GM23338 (cell line): Measurements from ENCODE around the gene SLC6A3. TPM values are rescaled to one million over a fixed set of nuclear protein-coding genes. Genes with fewer than 3 reads are reported as not detected.

Experiments used
- ATAC-seq: fragments of 200-7000 bp; cut with Tn5 transposase; 3 replicates; pipeline ENCODE4 v1.9.1; 2020
- DNase-seq: peaks from one replicate; pipeline ENCODE4 v3.0.0-alpha.2; 2015; ENCODE audit warnings: low spot score
- H2AFZ ChIP-seq: fragments of 200-600 bp; sonication (generic); 2 replicates; pipeline ENCODE4 v1.8.0; 2016; ENCODE audit warnings: antibody characterized with exemption, mild to moderate bottlenecking, moderate library complexity
- H3F3A ChIP-seq: fragments of 200-600 bp; sonication (generic); replicated peaks from 2 replicates; pipeline ENCODE4 v1.8.0; 2017; ENCODE audit warnings: antibody characterized with exemption, mixed run types, low read depth
- H3K27ac ChIP-seq: fragments of 200-600 bp; sonication (generic); 2 replicates; pipeline ENCODE4 v1.6.1; 2016; ENCODE audit warnings: low read depth
- H3K27me3 ChIP-seq: fragments of 200-600 bp; sonication (generic); 2 replicates; pipeline ENCODE4 v1.8.0; 2016; ENCODE audit warnings: mild to moderate bottlenecking, mixed run types, moderate library complexity; ENCODE audit not compliant: insufficient read depth
- H3K36me3 ChIP-seq: fragments of 200-600 bp; sonication (generic); 2 replicates; pipeline ENCODE4 v1.8.0; 2016; ENCODE audit warnings: mild to moderate bottlenecking; ENCODE audit not compliant: insufficient read depth
- H3K4me1 ChIP-seq: fragments of 200-600 bp; sonication (generic); 2 replicates; pipeline ENCODE4 v1.8.0; 2016; ENCODE audit warnings: mild to moderate bottlenecking, moderate library complexity; ENCODE audit not compliant: insufficient read depth
- H3K4me2 ChIP-seq: fragments of 200-600 bp; sonication (generic); 2 replicates; pipeline ENCODE4 v1.7.1; 2017; ENCODE audit warnings: mixed run types
- H3K4me3 ChIP-seq: fragments of 200-600 bp; sonication (generic); 2 replicates; pipeline ENCODE4 v1.6.1; 2016; ENCODE audit warnings: mixed run types
- H3K79me2 ChIP-seq: fragments of 200-600 bp; sonication (generic); replicated peaks from 2 replicates; pipeline ENCODE4 v1.8.0; 2017; ENCODE audit warnings: mild to moderate bottlenecking; ENCODE audit not compliant: insufficient read depth
- H3K9me2 ChIP-seq: fragments of 200-600 bp; sonication (generic); 2 replicates; pipeline ENCODE4 v1.8.0; 2017; ENCODE audit not compliant: insufficient read depth
- H4K20me1 ChIP-seq: fragments of 200-600 bp; sonication (generic); replicated peaks from 2 replicates; pipeline ENCODE4 v1.8.0; 2017; ENCODE audit warnings: mild to moderate bottlenecking; ENCODE audit not compliant: insufficient read depth
- H3K27ac Mint-ChIP-seq: 2 replicates; pipeline ENCODE4 v1.8.0; 2020; ENCODE audit warnings: inconsistent platforms, mild to moderate bottlenecking, moderate library complexity, mixed read lengths
- H3K27me3 Mint-ChIP-seq: 3 replicates; pipeline ENCODE4 v1.8.0; 2022; ENCODE audit warnings: low read depth, mild to moderate bottlenecking, moderate library complexity, mixed read lengths, inconsistent platforms; ENCODE audit not compliant: insufficient read depth, poor library complexity
- H3K36me3 Mint-ChIP-seq: 3 replicates; pipeline ENCODE4 v1.8.0; 2021; ENCODE audit warnings: low read depth, mild to moderate bottlenecking, inconsistent platforms, moderate library complexity, mixed read lengths
- H3K4me1 Mint-ChIP-seq: 3 replicates; pipeline ENCODE4 v1.8.0; 2020; ENCODE audit warnings: mild to moderate bottlenecking, inconsistent platforms, mixed read lengths
- H3K4me3 Mint-ChIP-seq: 3 replicates; pipeline ENCODE4 v1.8.0; 2021; ENCODE audit warnings: moderate library complexity, mild to moderate bottlenecking, inconsistent platforms, mixed read lengths
- H3K9me3 Mint-ChIP-seq: 3 replicates; pipeline ENCODE4 v1.8.0; 2020; ENCODE audit warnings: moderate library complexity, mild to moderate bottlenecking, inconsistent platforms, mixed read lengths
- CREB1 ChIP-seq: fragments of 250-450 bp; sonication (Bioruptor Pico); IDR thresholded peaks from 2 replicates; pipeline ENCODE4 v1.5.0; 2020; ENCODE audit warnings: low read depth, mild to moderate bottlenecking, moderate library complexity
- EZH2 ChIP-seq: fragments of 200-600 bp; sonication (generic); IDR thresholded peaks from one replicate; pipeline ENCODE4 v1.8.0; 2017; ENCODE audit warnings: antibody characterized with exemption, mild to moderate bottlenecking, low read depth; ENCODE audit not compliant: unreplicated experiment
- EZH2phosphoT487 ChIP-seq: fragments of 200-600 bp; sonication (generic); IDR thresholded peaks from one replicate; pipeline ENCODE4 v1.8.1; 2018; ENCODE audit warnings: antibody characterized with exemption; ENCODE audit not compliant: unreplicated experiment
- JUNB ChIP-seq: IDR thresholded peaks from one replicate; pipeline ENCODE4 v1.6.1; 2016; ENCODE audit warnings: antibody characterized with exemption; ENCODE audit not compliant: unreplicated experiment
- NANOG ChIP-seq: IDR thresholded peaks from 2 replicates; pipeline ENCODE4 v1.6.1; 2016; ENCODE audit warnings: antibody characterized with exemption, borderline replicate concordance
- POLR2AphosphoS5 ChIP-seq: IDR thresholded peaks from 2 replicates; pipeline ENCODE4 v1.6.1; 2016; ENCODE audit warnings: antibody characterized with exemption, low read depth
- STAT1 ChIP-seq: IDR thresholded peaks from one replicate; pipeline ENCODE4 v1.6.1; 2016; ENCODE audit warnings: antibody characterized with exemption; ENCODE audit not compliant: unreplicated experiment
- ZNF331 ChIP-seq: fragments of 250-450 bp; sonication (Bioruptor Pico); IDR thresholded peaks from 2 replicates; pipeline ENCODE4 v1.5.0; 2020; ENCODE audit warnings: low read depth, mild to moderate bottlenecking, moderate library complexity
- ZNF462 ChIP-seq: fragments of 250-450 bp; sonication (Bioruptor Pico); IDR thresholded peaks from 2 replicates; pipeline ENCODE4 v1.5.0; 2020; ENCODE audit warnings: mild to moderate bottlenecking, moderate library complexity
- polyA plus RNA-seq: library from polyadenylated mRNA; unstranded; fragments of >200 nt; fragmentation: Nextera tagmentation; extraction: Ambion mirVana; gene quantifications from 2 replicates; pipeline ENCODE4 v1.2.1, GENCODE V29; 2016
- total RNA-seq: library from RNA; depleted of rRNA; stranded (reverse); fragments of >200 nt; shearing (Covaris generic); gene quantifications from 2 replicates; pipeline ENCODE4 v1.2.3, GENCODE V29; 2014
- TF ChIP-seq, protein P1 (sequence below): IDR thresholded peaks from 2 replicates; pipeline ENCODE4 v1.6.1; 2016; ENCODE audit warnings: antibody characterized with exemption
- TF ChIP-seq, protein P2 (sequence below), 2 experiments: fragments of 200-600 bp in 1 of 2; sonication (generic) in 1 of 2; conservative IDR thresholded peaks; 2 replicates each; pipeline versions ENCODE4 v1.5.1 to v1.6.1; 2016 to 2017; ENCODE audit warnings: antibody characterized with exemption in 2 of 2, low read depth in 2 of 2, mild to moderate bottlenecking in 2 of 2, moderate library complexity in 1 of 2

Gene SLC6A3
- total and polyA plus RNA-seq, 2 experiments from 2014 or later, result 0.76 to 1.0 TPM

DNA sequence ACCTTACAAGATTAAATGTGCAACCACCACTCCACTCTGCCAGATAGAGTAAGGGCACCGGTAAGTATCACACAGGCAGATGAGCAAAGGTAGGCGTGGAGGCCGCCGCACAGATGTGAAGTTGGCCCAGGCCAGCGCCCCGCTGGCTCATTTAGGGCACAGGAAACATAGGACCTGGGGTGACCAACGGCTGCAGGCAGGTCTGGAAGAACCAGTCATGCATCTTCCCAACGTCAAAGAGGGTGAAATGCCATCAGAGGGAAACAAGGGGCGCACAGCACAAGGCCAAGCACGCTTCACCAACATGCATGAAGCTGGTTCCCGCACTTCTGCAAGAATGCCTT is 31.7 kb upstream of the SLC6A3 start:
- ATAC-seq (no peak), DNase-seq (no peak)
- Histone ChIP-seq H3K27me3 (no peaks in the 10 kb centered on the region), H4K20me1 (peaks cover 9% of the 10 kb centered on the region; the same call in 1 of the 2 replicates), H3F3A (peaks cover 14% of the 10 kb centered on the region; the same call in 1 of the 2 replicates), H3K4me1 (no peaks in the 10 kb centered on the region), H2AFZ (no peak overlapping the region), H3K27ac (no peak overlapping the region), H3K4me3 (no peak overlapping the region), H3K79me2 (peaks cover 11% of the 10 kb centered on the region; the same call in 1 of the 2 replicates), H3K36me3 (peaks cover 28% of the 10 kb centered on the region), H3K4me2 (no peak overlapping the region), H3K9me2 (no peaks in the 10 kb centered on the region)
- peaks cover 75% of the 10 kb centered on the region for H3K36me3 Mint-ChIP-seq
- H3K4me1 Mint-ChIP-seq, result peaks cover 5% of the 10 kb centered on the region; the same call in 1 of the 3 replicates
- H3K9me3 Mint-ChIP-seq, result no peaks in the 10 kb centered on the region; the same call in 2 of the 3 replicates
- no peak overlapping the region for H3K4me3 Mint-ChIP-seq
- 0 out of 2 replicates have a peak overlapping the region, but pooled peaks have one; percentile 4 for H3K27ac Mint-ChIP-seq
- TF ChIP-seq ZNF462 (CRISPR knock-in tag), result no peak
- TF ChIP-seq ZNF331 (CRISPR knock-in tag), result no peak
- TF ChIP-seq, protein P1, sequence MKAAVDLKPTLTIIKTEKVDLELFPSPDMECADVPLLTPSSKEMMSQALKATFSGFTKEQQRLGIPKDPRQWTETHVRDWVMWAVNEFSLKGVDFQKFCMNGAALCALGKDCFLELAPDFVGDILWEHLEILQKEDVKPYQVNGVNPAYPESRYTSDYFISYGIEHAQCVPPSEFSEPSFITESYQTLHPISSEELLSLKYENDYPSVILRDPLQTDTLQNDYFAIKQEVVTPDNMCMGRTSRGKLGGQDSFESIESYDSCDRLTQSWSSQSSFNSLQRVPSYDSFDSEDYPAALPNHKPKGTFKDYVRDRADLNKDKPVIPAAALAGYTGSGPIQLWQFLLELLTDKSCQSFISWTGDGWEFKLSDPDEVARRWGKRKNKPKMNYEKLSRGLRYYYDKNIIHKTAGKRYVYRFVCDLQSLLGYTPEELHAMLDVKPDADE, result no peak
- TF ChIP-seq CREB1 (CRISPR knock-in tag), result no peak
- no peak for TF ChIP-seq EZH2
- TF ChIP-seq POLR2AphosphoS5, result no peak
- TF ChIP-seq JUNB, result no peak
- no peak for TF ChIP-seq STAT1
- no peak for TF ChIP-seq EZH2phosphoT487
- TF ChIP-seq, protein P2, sequence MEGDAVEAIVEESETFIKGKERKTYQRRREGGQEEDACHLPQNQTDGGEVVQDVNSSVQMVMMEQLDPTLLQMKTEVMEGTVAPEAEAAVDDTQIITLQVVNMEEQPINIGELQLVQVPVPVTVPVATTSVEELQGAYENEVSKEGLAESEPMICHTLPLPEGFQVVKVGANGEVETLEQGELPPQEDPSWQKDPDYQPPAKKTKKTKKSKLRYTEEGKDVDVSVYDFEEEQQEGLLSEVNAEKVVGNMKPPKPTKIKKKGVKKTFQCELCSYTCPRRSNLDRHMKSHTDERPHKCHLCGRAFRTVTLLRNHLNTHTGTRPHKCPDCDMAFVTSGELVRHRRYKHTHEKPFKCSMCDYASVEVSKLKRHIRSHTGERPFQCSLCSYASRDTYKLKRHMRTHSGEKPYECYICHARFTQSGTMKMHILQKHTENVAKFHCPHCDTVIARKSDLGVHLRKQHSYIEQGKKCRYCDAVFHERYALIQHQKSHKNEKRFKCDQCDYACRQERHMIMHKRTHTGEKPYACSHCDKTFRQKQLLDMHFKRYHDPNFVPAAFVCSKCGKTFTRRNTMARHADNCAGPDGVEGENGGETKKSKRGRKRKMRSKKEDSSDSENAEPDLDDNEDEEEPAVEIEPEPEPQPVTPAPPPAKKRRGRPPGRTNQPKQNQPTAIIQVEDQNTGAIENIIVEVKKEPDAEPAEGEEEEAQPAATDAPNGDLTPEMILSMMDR (conservative IDR thresholded peaks at IDR 0.05; ENCODE audit: low read depth in 2 of 2), result no peak
- no peak for TF ChIP-seq NANOG
- H3K27me3 Mint-ChIP-seq, result peaks cover 16% of the 10 kb centered on the region
